SK-N-MC (cell line): ENCODE data around the gene SEPTIN2.
"Not testable (repeated sequence)": the region's sequence is repeated elsewhere in the genome, so short reads cannot be mapped to it uniquely, and the experiment has no call there.

Experiments
- DNase-seq: peaks from one replicate; pipeline ENCODE4 v3.0.0-alpha.2; 2011; ENCODE audit warnings: low read depth, low spot score
- H3K27ac ChIP-seq: fragments of 200-600 bp; sonication (generic); 2 replicates; pipeline ENCODE4 v1.5.1; 2016; ENCODE audit warnings: mixed run types
- H3K36me3 ChIP-seq: fragments of 200-600 bp; sonication (generic); 2 replicates; pipeline ENCODE4 v1.6.1; 2017; ENCODE audit warnings: antibody characterized with exemption, low read length, mixed read lengths; ENCODE audit not compliant: insufficient read depth
- H3K4me3 ChIP-seq: fragments of 200-600 bp; sonication (generic); 2 replicates; pipeline ENCODE4 v1.5.1; 2016
- H3K9ac ChIP-seq: fragments of 200-600 bp; sonication (generic); 2 replicates; pipeline ENCODE4 v1.8.0; 2017; ENCODE audit warnings: mixed run types, mixed read lengths; ENCODE audit not compliant: insufficient read length
- H3K9me3 ChIP-seq: fragments of 200-600 bp; sonication (generic); 2 replicates; pipeline ENCODE4 v1.6.1; 2017; ENCODE audit warnings: low read depth, mild to moderate bottlenecking, antibody characterized with exemption, low read length, moderate library complexity, mixed read lengths
- EZH2 ChIP-seq: fragments of 200-600 bp; sonication (generic); IDR thresholded peaks from one replicate; pipeline ENCODE4 v1.6.1; 2017; ENCODE audit warnings: antibody characterized with exemption
- FOXP2 ChIP-seq: optimal IDR thresholded peaks from 2 replicates; pipeline ENCODE3; 2011; ENCODE audit warnings: mild to moderate bottlenecking, moderate library complexity; ENCODE audit not compliant: insufficient read depth; ENCODE audit errors: extremely low read length, control extremely low read depth
- POLR2AphosphoS5 ChIP-seq: IDR thresholded peaks from 2 replicates; pipeline ENCODE4 v1.6.1; 2012; ENCODE audit warnings: mild to moderate bottlenecking, low read depth, low read length, borderline replicate concordance

Gene SEPTIN2

DNA sequence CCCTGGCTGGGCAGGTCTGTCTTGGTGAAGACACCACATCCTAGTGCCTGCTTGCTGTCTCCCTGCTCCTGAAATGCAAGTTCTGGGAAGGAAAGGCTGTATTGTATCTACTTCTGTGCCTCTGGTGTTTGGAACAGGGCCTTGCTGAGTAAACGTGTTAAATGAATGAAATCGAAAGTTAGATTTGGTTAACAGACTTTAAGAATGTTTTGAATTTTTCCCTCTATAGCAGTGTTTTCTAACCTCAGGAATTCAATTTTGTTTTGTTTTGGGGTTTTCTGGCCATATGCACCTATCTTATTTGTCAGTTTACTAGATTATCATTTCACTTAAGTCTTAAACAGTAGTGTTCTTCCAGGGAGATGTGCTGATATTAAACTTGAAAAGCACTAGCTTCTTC is 61.1 kb downstream of the SEPTIN2 start:
- Histone ChIP-seq H3K4me3 (no peak overlapping the region), H3K36me3 (peaks cover 19% of the 10 kb centered on the region), H3K9me3 (no peaks in the 10 kb centered on the region), H3K9ac (no peak overlapping the region), H3K27ac (no peak overlapping the region)
- no peak for DNase-seq
- TF ChIP-seq POLR2AphosphoS5, result no peak
- TF ChIP-seq EZH2, result no peak
- no peak for TF ChIP-seq FOXP2

GRCh38 chr2:241378816-241379215 is 63.1 kb downstream of the SEPTIN2 start:
- peaks cover 23% of the 10 kb centered on the region for H3K36me3 ChIP-seq
- no peak overlapping the region for H3K27ac ChIP-seq
- H3K4me3 ChIP-seq, result no peak overlapping the region
- peak overlapping the region; percentile 21 for H3K9ac ChIP-seq
- no peak for DNase-seq
- no peaks in the 10 kb centered on the region for H3K9me3 ChIP-seq
- no peak for TF ChIP-seq POLR2AphosphoS5

GRCh38 chr2:241379481-241380480 is 64.1 kb downstream of the SEPTIN2 start:
- Histone ChIP-seq H3K36me3 (peaks cover 18% of the 10 kb centered on the region), H3K9ac (peak overlapping the region; percentile 21), H3K9me3 (no peaks in the 10 kb centered on the region), H3K4me3 (no peak overlapping the region), H3K27ac (0 out of 2 replicates have a peak overlapping the region, but pooled peaks have one; percentile 44)
- TF ChIP-seq POLR2AphosphoS5 (no peak), FOXP2 (no peak), EZH2 (no peak)
- DNase-seq, result no peak

DNA sequence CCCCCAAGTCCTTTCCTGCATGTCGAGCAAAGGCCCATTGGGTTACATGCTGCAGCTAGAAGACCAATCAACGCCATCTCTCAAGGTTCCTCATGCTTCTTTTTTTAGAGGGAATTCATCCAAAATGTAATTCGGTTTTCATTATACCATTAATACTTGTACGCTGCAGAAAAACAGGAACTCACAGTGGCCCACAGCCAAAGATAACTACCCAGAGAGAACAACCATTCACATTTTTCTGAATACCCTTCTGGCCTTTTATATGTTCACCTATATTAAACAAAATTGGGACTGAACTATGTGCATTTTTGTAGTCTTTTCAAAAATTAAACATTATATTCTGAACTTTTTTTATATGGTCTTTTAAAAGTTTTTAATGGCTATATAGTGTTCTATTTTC is 66.1 kb downstream of the SEPTIN2 start:
- no peak for DNase-seq

GRCh38 chr2:241385450-241385849 is 69.7 kb downstream of the SEPTIN2 start:
- not testable (repeated sequence) for H3K27ac ChIP-seq, H3K36me3 ChIP-seq, H3K4me3 ChIP-seq, DNase-seq, H3K9me3 ChIP-seq, H3K9ac ChIP-seq

More for the DNA sequence above, 66.1 kb downstream of the SEPTIN2 start:
- no peak for TF ChIP-seq EZH2
- no peak for TF ChIP-seq POLR2AphosphoS5
- no peak for TF ChIP-seq FOXP2
- peaks cover 4% of the 10 kb centered on the region; the same call in 1 of the 2 replicates for H3K36me3 ChIP-seq
- H3K27ac ChIP-seq, result no peak overlapping the region
- H3K9ac ChIP-seq, result no peak overlapping the region
- H3K9me3 ChIP-seq, result no peaks in the 10 kb centered on the region
- H3K4me3 ChIP-seq, result no peak overlapping the region

GRCh38 chr2:241386519-241386918 is 70.8 kb downstream of the SEPTIN2 start:
- Histone ChIP-seq H3K27ac (no peak overlapping the region), H3K36me3 (0 out of 2 replicates have a peak, but pooled peaks cover 4% of the 10 kb centered on the region), H3K9ac (no peak overlapping the region), H3K4me3 (no peak overlapping the region), H3K9me3 (no peaks in the 10 kb centered on the region)
- no peak for TF ChIP-seq EZH2
- no peak for TF ChIP-seq FOXP2
- no peak for TF ChIP-seq POLR2AphosphoS5
- no peak for DNase-seq

DNA sequence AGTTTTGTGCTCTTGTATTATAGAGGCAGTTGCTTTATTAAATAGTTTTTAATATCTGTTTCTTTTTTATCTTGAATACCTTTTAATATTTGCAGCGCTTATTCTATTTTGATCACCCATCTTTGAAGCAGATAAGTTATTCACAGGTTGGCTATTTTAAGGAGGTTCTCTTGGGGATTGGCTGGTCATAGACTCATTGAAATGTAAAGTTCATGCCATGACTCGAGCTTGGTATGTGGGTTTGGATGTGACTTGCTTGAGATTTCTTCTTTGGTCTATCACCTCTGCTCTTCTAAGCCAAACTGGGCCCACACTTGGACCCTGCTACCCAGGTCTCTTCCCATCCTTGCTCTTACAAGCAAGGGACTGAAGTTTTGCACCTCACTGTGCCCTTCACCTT is 74.0 kb downstream of the SEPTIN2 start:
- no peak overlapping the region for H3K9ac ChIP-seq
- no peak for DNase-seq
- no peak overlapping the region for H3K4me3 ChIP-seq
- TF ChIP-seq EZH2 (no peak), FOXP2 (no peak), POLR2AphosphoS5 (no peak)
- no peak overlapping the region for H3K27ac ChIP-seq
- no peaks in the 10 kb centered on the region for H3K36me3 ChIP-seq
- no peaks in the 10 kb centered on the region for H3K9me3 ChIP-seq

DNA sequence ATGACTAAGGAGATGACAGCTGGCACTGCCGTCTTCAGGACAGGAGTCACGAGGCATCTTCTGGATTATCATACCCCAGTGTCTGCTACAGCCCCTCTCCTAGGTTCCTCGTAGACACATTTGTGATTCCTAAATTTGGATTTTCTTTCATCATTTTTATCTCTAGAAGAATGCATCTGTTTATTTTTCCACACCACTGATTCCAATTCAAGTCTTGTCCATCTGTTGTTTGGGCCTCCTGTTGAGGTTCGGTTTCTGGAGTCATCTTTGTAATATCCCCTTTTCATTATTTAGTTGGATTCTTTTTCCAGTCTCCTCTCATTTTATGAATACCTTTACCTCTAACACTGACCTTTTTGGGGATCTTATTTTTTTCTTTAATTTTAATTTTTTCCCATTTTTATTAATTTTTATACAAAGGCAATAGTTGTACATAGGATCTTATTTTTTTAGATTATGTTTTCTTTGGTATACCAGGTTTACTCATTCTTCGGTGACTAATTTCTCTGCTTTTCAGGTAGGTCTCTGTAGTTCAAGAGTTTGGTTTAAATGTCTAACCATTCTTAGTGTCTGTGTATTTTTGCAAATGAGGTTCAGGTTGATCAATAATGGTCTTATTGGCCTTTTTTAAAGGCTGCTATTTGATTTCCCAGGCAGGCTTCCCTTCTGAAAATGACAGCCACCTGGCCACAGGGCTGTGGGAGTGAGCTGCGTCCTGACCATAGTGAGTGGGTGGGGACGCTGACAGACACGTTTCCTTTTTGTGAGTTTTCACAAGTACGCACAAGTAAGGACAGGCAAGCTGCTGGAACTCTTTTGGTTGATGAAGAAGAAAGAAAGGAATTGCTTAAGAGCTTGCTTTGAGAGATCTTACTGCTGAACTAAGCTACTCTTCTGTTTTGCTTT is 74.8 kb downstream of the SEPTIN2 start:
- Histone ChIP-seq H3K9ac (no peak overlapping the region), H3K9me3 (no peaks in the 10 kb centered on the region), H3K27ac (no peak overlapping the region), H3K4me3 (no peak overlapping the region), H3K36me3 (no peaks in the 10 kb centered on the region)
- TF ChIP-seq EZH2, result no peak
- TF ChIP-seq FOXP2, result no peak
- DNase-seq, result no peak
